GM10266 (cell line): ENCODE measurements around the gene EMC9.

Experiments
- DNase-seq: peaks from one replicate; pipeline ENCODE4 v3.0.0; 2012; ENCODE audit errors: extremely low spot score
- CTCF ChIP-seq: IDR thresholded peaks from 2 replicates; pipeline ENCODE4 v1.5.1; 2012; ENCODE audit warnings: mild to moderate bottlenecking, low read depth; ENCODE audit not compliant: control insufficient read depth, insufficient read depth; ENCODE audit errors: missing control alignments

The EMC9 gene

DNA sequence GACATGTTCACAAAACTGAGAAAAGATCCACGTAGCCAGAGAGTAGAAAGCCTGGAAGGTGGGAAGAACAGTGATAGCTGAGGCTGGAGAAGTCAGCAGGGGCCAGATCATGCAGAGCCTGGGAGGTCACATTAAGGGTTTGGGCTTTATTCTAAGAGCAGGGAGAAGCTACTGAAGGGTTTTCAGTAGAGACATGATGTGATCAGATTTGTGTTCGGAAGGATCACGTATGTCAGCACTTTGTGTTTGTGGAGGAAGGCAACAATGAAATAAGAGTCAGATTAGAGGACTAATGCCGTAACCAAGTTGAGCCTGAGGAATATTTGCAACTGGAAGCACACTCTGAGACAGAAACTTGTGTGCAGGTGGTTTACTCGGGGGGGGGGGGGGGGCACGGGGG lies 51.5 kb downstream of the EMC9 start:
- no peak for DNase-seq
- no peak for TF ChIP-seq CTCF
